ENCODE measurements around the gene C2CD2. TPM values are rescaled to one million over a fixed set of nuclear protein-coding genes. Genes with fewer than 3 reads are reported as not detected.
"Not testable (repeated sequence)": the region's sequence is repeated elsewhere in the genome, so short reads cannot be mapped to it uniquely, and the experiment has no call there.

The C2CD2 gene
- total RNA-seq, 4 donors from 2014 or later = 35.9 to 43.8 (median 38.9) TPM

DNA sequence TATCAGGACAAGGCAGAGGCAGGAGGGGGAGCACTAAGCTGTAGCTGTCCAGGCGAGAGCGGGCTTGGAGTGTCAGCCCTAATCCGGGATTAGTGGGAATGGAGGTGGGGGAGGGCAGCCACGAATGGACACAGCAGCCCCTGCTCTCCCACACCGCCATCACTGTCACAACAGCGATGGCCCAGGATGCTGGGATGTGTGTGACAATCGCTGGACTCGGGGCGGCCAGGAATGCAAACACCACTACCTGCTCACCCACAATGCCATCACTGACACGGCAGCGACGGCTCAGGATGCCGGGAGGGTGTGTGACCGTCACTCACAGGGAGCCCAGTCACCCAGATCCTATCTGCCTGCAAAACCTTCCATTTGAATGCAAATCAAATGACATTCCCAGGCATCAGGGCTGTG, 2.9 kb downstream of the C2CD2 start:
- no peak for DNase-seq (ENCODE audit: low spot score in 2 of 2)
- WGBS = 91% methylated on average over 14 of the region's 14 CpGs
- H3K4me1 ChIP-seq = peaks cover 49% of the 10 kb centered on the region

DNA sequence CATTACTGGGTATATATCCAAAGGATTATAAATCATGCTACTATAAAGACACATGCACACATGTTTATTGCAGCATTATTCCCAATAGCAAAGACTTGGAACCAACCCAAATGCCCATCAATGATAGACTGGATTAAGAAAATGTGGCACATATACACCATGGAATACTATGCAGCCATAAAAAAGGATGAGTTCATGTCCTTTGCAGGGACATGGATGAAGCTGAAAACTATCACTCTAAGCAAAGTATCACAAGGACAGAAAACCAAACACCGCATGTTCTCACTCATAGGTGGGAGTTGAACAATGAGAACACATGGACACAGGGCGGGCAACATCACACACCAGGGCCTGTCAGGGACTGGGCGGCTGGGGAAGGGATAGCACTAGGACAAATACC, 4.2 kb downstream of the C2CD2 start:
- H3K4me1 ChIP-seq = peaks cover 49% of the 10 kb centered on the region

More for the DNA sequence above, 2.9 kb downstream of the C2CD2 start:
- Histone ChIP-seq H3K27me3 (no peaks in the 10 kb centered on the region), H3K4me3 (no peak overlapping the region), H3K27ac (peak overlapping the region; percentile 74), H3K9me3 (no peaks in the 10 kb centered on the region), H3K36me3 (no peaks in the 10 kb centered on the region)
- TF ChIP-seq, protein P1, sequence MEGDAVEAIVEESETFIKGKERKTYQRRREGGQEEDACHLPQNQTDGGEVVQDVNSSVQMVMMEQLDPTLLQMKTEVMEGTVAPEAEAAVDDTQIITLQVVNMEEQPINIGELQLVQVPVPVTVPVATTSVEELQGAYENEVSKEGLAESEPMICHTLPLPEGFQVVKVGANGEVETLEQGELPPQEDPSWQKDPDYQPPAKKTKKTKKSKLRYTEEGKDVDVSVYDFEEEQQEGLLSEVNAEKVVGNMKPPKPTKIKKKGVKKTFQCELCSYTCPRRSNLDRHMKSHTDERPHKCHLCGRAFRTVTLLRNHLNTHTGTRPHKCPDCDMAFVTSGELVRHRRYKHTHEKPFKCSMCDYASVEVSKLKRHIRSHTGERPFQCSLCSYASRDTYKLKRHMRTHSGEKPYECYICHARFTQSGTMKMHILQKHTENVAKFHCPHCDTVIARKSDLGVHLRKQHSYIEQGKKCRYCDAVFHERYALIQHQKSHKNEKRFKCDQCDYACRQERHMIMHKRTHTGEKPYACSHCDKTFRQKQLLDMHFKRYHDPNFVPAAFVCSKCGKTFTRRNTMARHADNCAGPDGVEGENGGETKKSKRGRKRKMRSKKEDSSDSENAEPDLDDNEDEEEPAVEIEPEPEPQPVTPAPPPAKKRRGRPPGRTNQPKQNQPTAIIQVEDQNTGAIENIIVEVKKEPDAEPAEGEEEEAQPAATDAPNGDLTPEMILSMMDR (IDR thresholded peaks at IDR 0.05) = no peak
- TF ChIP-seq EP300 (IDR thresholded peaks at IDR 0.05) = no peak
- no peak for TF ChIP-seq POLR2A (IDR thresholded peaks at IDR 0.05)
- TF ChIP-seq POLR2AphosphoS5 (IDR thresholded peaks at IDR 0.05) = no peak

DNA sequence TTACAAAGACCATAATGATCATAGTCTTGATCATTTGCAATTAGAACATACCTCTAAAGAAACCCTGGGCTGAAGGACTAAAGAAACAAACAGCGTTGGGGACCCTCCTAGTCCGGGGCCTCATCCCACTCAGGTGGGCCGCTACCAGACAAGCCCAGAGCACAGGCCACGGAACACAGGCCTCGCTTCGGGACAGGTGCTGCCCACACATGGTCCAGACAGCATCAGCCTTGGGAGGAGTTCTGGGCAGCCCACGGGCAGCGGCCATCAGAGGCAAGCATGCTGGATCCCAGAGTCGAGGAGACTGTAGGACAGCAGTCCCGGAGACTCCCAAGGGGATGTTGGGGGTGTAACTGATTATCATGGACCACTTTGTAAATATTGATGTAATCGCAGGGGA, 4.9 kb downstream of the C2CD2 start:
- Histone ChIP-seq H3K36me3 (no peaks in the 10 kb centered on the region), H3K27me3 (no peaks in the 10 kb centered on the region), H3K4me1 (peaks cover 44% of the 10 kb centered on the region), H3K9me3 (no peaks in the 10 kb centered on the region), H3K4me3 (no peak overlapping the region), H3K27ac (no peak overlapping the region)
- no peak for DNase-seq (ENCODE audit: low spot score in 2 of 2)
- 97% methylated on average over 11 of the region's 11 CpGs for WGBS
- TF ChIP-seq EP300 (IDR thresholded peaks at IDR 0.05) (no peak), POLR2A (IDR thresholded peaks at IDR 0.05) (no peak), POLR2AphosphoS5 (IDR thresholded peaks at IDR 0.05) (no peak)
- TF ChIP-seq, protein P1 (IDR thresholded peaks at IDR 0.05) = no peak

More for the DNA sequence above, 4.2 kb downstream of the C2CD2 start:
- not testable (repeated sequence) for H3K4me3 ChIP-seq; H3K27me3 ChIP-seq; H3K27ac ChIP-seq; H3K36me3 ChIP-seq; DNase-seq (ENCODE audit: low spot score in 2 of 2); H3K9me3 ChIP-seq
- 93% methylated on average over 3 of the region's 3 CpGs for WGBS

DNA sequence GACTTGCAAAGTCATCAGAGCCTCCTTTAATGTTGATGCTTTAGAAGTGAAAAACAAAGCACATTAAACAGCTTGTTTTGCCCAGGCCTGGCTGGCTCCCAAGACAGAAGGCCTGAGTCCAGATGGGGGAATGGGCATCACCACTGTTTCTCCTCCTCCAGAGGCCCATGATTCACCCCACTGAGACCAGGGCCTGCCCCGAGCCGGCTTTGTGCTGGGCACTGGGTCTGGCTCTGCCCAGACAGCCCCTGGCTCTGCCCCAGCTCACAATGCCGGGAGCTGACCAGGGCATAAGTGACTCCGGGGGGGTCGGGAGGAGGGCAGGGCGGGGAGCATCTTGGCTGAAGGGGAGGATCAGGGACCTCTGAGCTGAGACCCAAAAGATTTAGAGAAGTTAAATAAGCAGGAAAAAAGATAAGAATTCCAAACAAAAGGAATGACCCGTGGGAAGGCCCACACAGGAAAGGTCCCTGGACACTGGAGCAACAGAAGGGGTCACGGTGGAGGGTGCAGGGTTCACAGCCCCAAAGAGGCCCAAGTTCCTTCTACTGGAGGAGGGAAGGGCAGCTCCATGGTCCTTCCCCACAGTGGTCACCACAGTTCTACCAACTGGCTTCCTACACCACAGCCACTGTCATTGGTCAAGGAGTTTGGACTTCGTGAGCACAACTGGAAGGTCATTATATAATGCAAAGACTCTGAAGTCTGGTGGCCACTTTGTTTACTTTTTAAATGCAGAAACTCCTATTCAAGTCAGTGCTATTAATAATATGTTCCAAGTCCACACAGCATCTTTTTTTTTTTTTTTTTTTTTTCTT, 5.5 kb downstream of the C2CD2 start:
- no peak for DNase-seq (ENCODE audit: low spot score in 2 of 2)
- Histone ChIP-seq H3K27ac (peak overlapping the region; percentile 35), H3K27me3 (no peaks in the 10 kb centered on the region), H3K36me3 (no peaks in the 10 kb centered on the region), H3K9me3 (no peaks in the 10 kb centered on the region), H3K4me3 (no peak overlapping the region), H3K4me1 (peaks cover 43% of the 10 kb centered on the region)
- no peak for TF ChIP-seq POLR2A (IDR thresholded peaks at IDR 0.05)
- TF ChIP-seq POLR2AphosphoS5 (IDR thresholded peaks at IDR 0.05) = no peak
- TF ChIP-seq EP300 (IDR thresholded peaks at IDR 0.05) = no peak
- TF ChIP-seq, protein P1 (IDR thresholded peaks at IDR 0.05) = no peak
- WGBS = 53% methylated on average over 9 of the region's 9 CpGs

DNA sequence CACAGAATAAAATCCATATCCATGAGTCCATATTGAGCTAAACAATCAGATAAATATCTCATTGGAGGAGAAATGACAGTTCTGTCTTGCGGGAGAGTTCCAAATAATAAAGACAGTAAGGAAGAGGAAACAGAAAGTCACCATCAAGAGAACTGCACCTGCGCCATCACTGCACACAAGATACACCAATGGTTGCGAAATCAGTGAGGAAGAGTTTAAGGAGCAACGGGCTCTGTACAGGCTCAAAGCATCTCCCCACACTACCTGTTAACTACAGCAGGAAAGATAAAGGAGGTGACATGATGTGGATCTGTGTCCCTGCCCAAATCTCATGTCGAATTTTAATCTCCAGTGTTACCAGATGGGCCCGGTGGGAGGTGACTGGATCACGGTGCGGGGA, 7.8 kb downstream of the C2CD2 start:
- DNase-seq (ENCODE audit: low spot score in 2 of 2) = no peak
- 89% methylated on average over 8 of the region's 8 CpGs for WGBS

More for the DNA sequence above, 7.8 kb downstream of the C2CD2 start:
- Histone ChIP-seq H3K27ac (no peak overlapping the region), H3K9me3 (no peaks in the 10 kb centered on the region), H3K4me3 (no peak overlapping the region), H3K27me3 (no peaks in the 10 kb centered on the region), H3K36me3 (no peaks in the 10 kb centered on the region), H3K4me1 (peaks cover 21% of the 10 kb centered on the region)
- TF ChIP-seq, protein P1 (IDR thresholded peaks at IDR 0.05) = no peak
- TF ChIP-seq POLR2A (IDR thresholded peaks at IDR 0.05) (no peak), EP300 (IDR thresholded peaks at IDR 0.05) (no peak), POLR2AphosphoS5 (IDR thresholded peaks at IDR 0.05) (no peak)

All from suprapubic skin (tissue), 4 donors.